NCI-H524 (cell line): ENCODE results near the gene INHBB.

Experiments
- DNase-seq, 2 experiments: peaks; one replicate each; lab custom pipeline; 2025; lab: John Stamatoyannopoulos, UW

INHBB gene

DNA sequence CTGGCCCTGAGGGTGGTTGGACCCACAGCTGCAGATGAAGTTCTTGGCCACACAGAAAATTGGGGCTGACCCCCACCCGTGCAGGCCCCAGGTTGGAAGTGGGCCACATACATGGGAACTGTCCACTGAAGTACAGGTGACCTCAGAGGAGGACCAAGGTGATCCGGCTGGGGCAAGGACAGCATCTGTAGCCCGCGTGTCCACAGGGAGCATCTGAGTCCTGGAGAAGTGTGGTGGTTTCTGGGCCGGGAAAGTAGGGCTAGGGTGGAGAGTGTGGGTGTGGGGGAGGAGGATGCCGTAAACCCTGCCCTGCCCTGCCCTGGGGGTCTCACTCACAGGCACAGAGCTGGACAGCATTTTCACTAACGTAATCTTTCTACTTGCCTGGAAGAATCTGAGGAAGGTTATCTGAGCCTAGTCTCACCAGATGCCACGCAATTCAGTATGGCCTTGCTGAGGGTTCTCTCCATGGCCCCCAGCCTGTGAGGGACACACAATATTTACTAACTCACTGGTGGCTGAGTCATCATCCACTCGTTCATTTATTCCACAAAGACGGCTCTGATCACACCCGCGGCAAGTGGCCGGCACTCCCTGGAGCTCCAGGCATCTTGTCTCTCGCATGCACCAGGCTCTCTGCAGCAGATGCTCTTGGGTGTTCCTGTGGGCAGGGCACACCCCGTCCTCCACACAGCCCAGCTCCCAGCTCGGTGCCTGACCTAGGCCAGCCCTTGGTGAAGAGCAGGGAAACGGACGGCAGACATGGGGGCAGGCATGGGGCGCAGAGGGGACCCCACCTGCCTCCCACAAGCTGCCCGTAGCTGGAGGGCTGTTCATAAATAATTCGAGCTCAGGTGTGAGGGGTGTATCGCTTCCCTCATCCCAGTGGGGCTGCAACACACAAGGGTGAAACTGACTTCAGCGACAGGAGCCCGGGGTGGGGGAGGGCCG lies 51.2 kb downstream of the INHBB start:
- DNase-seq: no peak

DNA sequence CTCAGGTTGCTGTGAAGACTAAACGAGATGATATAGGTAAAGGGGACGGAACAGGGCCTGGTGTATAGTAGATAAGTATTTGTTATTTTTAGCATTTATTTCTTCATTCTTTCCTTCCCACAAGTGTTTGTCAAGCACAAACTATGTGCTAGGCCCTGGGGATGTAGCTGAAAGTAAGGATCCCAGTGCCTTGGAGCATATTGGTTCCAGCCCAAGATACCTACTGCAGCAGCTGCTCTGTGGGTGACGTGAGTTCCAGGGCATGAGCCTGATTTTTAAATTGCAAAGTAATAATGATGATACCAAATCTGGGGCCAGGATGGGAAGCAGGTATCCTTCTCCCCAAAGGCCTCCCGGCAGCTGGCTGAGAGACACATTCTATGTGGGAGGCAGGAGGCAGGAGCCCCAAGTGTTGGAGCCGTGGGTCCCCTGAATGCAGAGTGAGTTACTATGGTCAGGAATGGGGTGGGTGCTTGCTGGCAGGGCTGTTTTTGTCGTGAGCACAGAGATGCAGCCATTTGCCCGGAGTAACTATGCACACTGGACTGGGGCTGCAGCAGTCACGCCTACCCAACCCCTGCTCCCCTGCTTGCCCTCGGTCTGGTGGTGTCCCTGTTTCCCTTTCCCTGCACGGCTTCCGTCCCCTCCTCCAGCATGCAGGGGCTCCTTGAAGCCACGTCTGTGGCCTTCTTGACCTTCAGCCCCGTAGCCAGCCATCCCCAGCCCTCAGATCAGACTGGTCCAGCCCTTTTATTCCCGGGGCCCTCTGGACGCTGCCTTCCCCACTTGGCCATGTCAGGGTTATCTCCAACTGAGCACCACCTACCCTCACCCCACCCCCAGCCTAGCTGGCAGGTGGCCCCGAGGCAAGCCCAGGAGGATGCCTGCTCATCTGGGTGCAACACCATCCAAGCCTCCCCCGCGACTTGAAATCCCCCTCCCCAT lies 52.4 kb downstream of the INHBB start:
- no peak for DNase-seq

DNA sequence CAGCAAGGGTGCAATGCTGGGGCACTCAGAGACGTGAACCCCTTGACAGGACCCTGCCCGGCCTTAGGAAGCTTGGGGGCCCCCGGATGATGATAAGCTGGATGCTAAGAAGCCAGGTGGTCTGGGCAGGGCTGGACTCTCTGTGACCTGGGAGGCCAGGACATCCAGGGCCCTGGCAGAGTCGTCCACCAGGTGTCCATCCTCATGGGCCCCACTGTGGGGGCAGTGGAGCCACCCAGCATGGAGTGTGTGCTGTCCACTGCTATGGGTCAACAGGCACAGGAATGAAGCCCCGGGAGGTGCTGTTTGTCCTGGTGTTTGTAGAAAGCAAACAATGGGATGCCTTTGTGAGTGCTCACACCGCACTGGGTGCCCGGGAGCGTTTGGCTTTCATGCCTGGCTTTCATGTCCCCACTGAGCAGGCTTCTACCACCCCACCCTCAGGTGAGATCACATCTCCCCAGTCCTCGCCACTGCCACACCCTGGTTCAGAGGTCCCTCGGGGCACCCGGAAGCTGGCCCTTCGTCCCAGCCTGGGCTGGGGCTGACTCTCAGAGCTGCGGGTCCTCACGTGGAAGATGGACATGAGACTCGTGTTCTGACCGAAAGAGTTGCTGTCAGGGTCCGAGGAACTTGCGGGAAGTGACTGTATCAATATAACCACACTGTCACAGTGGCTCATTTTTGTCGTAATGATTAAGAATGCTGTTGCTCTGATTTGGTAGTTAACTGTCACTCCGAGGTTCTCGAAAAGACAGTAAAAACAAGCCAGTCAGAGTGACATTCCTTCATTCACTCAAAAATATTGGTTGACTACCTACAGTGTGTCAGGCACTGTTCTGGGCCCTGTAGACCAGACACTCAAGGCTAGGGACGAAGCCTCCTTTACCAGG lies 53.3 kb downstream of the INHBB start:
- no peak for DNase-seq

DNA sequence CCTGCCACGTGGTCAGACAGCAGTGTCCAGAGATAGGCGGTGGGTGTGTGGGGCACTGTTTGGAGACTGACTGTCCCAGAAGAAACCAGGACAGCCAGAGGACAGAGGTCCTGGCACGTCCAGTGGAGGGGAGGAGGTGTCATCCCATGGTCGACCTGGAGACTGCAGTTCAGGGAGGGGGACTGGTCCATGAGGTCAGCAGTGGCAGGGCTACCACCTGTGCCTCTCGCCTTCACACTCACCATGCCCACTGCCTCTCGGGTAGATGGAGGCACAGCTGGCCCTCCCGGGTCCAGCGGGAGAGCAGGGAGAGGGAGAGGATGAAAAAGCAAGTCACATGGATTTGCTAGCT lies 53.9 kb downstream of the INHBB start:
- DNase-seq: no peak

DNA sequence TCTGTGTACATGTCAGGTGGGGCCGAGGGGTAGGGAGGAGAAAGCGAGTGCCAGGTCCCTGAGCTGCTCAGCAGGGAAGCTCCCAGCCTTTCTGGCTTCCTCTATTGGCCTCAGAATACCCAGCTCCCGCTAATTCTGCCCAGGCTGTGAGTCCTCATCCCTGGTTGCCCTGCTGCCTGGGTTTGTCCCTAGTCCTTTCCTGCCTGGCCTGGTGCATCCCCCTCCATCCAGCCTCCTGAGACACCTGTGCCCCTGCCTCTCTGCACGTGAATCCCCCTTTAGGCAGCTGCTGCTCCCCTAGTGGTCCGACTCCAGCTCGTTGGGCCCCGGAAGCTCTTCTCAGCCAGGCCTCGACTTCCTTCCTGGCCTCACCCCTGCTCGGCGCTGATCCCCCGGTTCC lies 54.6 kb downstream of the INHBB start:
- no peak for DNase-seq
